ENCODE measurements around the gene TOB2. TPM values are rescaled to one million over a fixed set of nuclear protein-coding genes. Genes with fewer than 3 reads are reported as not detected.
A peak's percentile ranks its signal among the peaks of the same experiment; 100 is the strongest.

The TOB2 gene
- total and polyA plus RNA-seq, 4 donors: 9.8 to 17.1 (median 12.3) TPM

DNA sequence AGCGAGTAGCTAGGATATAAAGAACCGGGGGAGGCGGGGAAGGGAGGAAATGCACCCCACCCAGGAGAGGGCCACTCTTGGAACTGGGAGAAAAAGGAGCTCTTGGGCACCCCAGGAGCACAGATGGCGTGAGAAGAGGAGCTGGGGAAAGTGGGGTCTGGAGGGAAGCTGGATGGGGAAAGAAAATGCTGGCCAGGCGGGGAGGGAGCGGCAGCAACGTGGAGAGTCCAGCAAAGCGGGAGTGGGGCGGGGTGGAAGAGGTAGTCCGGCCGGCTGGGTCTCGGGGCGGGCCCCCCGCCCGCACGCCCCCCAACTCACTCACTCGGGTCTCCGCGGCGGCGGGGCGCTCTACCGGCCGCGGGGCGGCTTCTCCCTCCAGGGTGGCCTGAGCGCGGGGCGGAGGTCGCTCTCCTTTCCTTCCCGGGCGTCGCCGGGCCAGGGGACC is 522 bp downstream of the TOB2 start:
- Histone ChIP-seq H3K4me3 (ENCODE audit: low read depth in 1 of 3, low read length in 3 of 3) (peak overlapping the region; percentile 69 to 98 (median 96)), H3K27ac (ENCODE audit: low read depth in 1 of 2, low read length in 2 of 2) (peak overlapping the region; percentile 90 to 100), H3K27me3 (ENCODE audit: control insufficient read depth in 4 of 4, insufficient read depth in 4 of 4, low read length in 3 of 4) (no peaks in the 10 kb centered on the region), H3K4me1 (ENCODE audit: control insufficient read depth in 4 of 4, insufficient read depth in 4 of 4, low read length in 3 of 4) (peaks cover 6 to 29% (median 25%) of the 10 kb centered on the region in 4 donors), H3K36me3 (ENCODE audit: control insufficient read depth in 4 of 4, insufficient read depth in 3 of 4, low read depth in 1 of 4, low read length in 3 of 4) (no peaks in the 10 kb centered on the region), H3K9me3 (ENCODE audit: control insufficient read depth in 4 of 4, low read length in 3 of 4) (no peaks in the 10 kb centered on the region), H3K9ac (ENCODE audit: low read depth in 1 of 2, low read length in 2 of 2) (peak overlapping the region; percentile 91 to 99)
- peak; percentile 58 for DNase-seq (ENCODE audit: low spot score)
- WGBS: 1% methylated on average over 34 of the region's 34 CpGs
- TF ChIP-seq JUND (IDR thresholded peaks at IDR 0.05) (no peak), RXRA (IDR thresholded peaks at IDR 0.05) (no peak), YY1 (IDR thresholded peaks at IDR 0.05) (no peak), REST (IDR thresholded peaks at IDR 0.05) (no peak), RAD21 (IDR thresholded peaks at IDR 0.05) (no peak), HNF4G (IDR thresholded peaks at IDR 0.05) (no peak), ATF3 (IDR thresholded peaks at IDR 0.05) (no peak), FOXA2 (IDR thresholded peaks at IDR 0.05) (no peak), NR2F2 (IDR thresholded peaks at IDR 0.05) (no peak), SP1 (IDR thresholded peaks at IDR 0.05) (no peak), GABPA (IDR thresholded peaks at IDR 0.05 in 1 of 2, conservative IDR thresholded peaks at IDR 0.05 in 1 of 2) (no peak), HNF4A (conservative IDR thresholded peaks at IDR 0.05) (no peak), FOXA1 (IDR thresholded peaks at IDR 0.05) (no peak), EGR1 (IDR thresholded peaks at IDR 0.05; ENCODE audit: low read depth in 2 of 2) (no peak)
- TF ChIP-seq, protein P1, sequence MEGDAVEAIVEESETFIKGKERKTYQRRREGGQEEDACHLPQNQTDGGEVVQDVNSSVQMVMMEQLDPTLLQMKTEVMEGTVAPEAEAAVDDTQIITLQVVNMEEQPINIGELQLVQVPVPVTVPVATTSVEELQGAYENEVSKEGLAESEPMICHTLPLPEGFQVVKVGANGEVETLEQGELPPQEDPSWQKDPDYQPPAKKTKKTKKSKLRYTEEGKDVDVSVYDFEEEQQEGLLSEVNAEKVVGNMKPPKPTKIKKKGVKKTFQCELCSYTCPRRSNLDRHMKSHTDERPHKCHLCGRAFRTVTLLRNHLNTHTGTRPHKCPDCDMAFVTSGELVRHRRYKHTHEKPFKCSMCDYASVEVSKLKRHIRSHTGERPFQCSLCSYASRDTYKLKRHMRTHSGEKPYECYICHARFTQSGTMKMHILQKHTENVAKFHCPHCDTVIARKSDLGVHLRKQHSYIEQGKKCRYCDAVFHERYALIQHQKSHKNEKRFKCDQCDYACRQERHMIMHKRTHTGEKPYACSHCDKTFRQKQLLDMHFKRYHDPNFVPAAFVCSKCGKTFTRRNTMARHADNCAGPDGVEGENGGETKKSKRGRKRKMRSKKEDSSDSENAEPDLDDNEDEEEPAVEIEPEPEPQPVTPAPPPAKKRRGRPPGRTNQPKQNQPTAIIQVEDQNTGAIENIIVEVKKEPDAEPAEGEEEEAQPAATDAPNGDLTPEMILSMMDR (IDR thresholded peaks at IDR 0.05; ENCODE audit: low read depth, low read length, missing input control): no peak
- TF ChIP-seq, protein P2, sequence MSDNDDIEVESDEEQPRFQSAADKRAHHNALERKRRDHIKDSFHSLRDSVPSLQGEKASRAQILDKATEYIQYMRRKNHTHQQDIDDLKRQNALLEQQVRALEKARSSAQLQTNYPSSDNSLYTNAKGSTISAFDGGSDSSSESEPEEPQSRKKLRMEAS (IDR thresholded peaks at IDR 0.05): no peak
- TF ChIP-seq, protein P3, sequence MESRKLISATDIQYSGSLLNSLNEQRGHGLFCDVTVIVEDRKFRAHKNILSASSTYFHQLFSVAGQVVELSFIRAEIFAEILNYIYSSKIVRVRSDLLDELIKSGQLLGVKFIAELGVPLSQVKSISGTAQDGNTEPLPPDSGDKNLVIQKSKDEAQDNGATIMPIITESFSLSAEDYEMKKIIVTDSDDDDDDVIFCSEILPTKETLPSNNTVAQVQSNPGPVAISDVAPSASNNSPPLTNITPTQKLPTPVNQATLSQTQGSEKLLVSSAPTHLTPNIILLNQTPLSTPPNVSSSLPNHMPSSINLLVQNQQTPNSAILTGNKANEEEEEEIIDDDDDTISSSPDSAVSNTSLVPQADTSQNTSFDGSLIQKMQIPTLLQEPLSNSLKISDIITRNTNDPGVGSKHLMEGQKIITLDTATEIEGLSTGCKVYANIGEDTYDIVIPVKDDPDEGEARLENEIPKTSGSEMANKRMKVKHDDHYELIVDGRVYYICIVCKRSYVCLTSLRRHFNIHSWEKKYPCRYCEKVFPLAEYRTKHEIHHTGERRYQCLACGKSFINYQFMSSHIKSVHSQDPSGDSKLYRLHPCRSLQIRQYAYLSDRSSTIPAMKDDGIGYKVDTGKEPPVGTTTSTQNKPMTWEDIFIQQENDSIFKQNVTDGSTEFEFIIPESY (IDR thresholded peaks at IDR 0.05): no peak

All from liver (tissue), 9 donors.